A549 (cell line): Measurements from ENCODE around the gene ARHGAP26. TPM values are rescaled to one million over a fixed set of nuclear protein-coding genes. Genes with fewer than 3 reads are reported as not detected.
A peak's percentile ranks its signal among the peaks of the same experiment; 100 is the strongest.

Experiments used
- ATAC-seq, 2 experiments: fragments of 200-7000 bp in 1 of 2; fragments of >200 bp in 1 of 2; cut with Nextera tagmentation in 1 of 2; cut with Tn5 transposase in 1 of 2; 3 replicates each; pipeline versions ENCODE4 v1.8.0 to v1.9.1; 2018 to 2020; ENCODE audit warnings: mild to moderate bottlenecking in 1 of 2, moderate library complexity in 1 of 2
- CTCF ChIA-PET: fragments of 300-600 bp; sonication (Branson Sonifier 250); formaldehyde crosslinking; extraction: SDS; loops from one replicate; lab custom pipeline; 2021; ENCODE audit warnings: antibody characterized with exemption, inconsistent platforms; lab: Yijun Ruan, JAX
- POLR2A ChIA-PET: fragments of 350-600 bp; formaldehyde crosslinking; extraction: SDS; loops from one replicate; lab custom pipeline; 2021; ENCODE audit warnings: antibody characterized with exemption, inconsistent platforms; lab: Yijun Ruan, JAX
- DNase-seq, 2 experiments: peaks; one replicate each; pipeline versions ENCODE4 v3.0.0 to v3.0.0-alpha.2; 2011 to 2016; ENCODE audit warnings: low read depth in 1 of 2, low spot score in 1 of 2
- FAIRE-seq: peaks from 2 replicates; lab custom pipeline; 2011; peaks lifted over from hg19 to GRCh38; lab: Jason Lieb, UNC
- H3K27ac ChIP-seq, 2 experiments: fragments of >200 bp; sonication (Bioruptor Twin); formaldehyde crosslinking; 3 replicates each; pipeline ENCODE4 v1.5.1; 2016 to 2017
- H3K4me1 ChIP-seq: fragments of >200 bp; sonication (Bioruptor Twin); formaldehyde crosslinking; 3 replicates; pipeline ENCODE4 v1.6.1; 2016
- H3K4me2 ChIP-seq: fragments of >200 bp; sonication (Bioruptor Twin); formaldehyde crosslinking; 3 replicates; pipeline ENCODE4 v1.6.1; 2016
- H3K4me3 ChIP-seq: fragments of >200 bp; sonication (Bioruptor Twin); formaldehyde crosslinking; 3 replicates; pipeline ENCODE4 v1.5.1; 2016
- H3K9me3 ChIP-seq: fragments of >200 bp; sonication (Bioruptor Twin); formaldehyde crosslinking; 3 replicates; pipeline ENCODE4 v1.6.1; 2016
- BHLHE40 ChIP-seq: IDR thresholded peaks from 2 replicates; pipeline ENCODE4 v1.6.1; 2012; ENCODE audit warnings: low read depth, low read length, inconsistent platforms
- CBX2 ChIP-seq: fragments of 200-600 bp; sonication (generic); IDR thresholded peaks from 2 replicates; pipeline ENCODE4 v1.6.1; 2016; ENCODE audit warnings: low read depth, mild to moderate bottlenecking, borderline replicate concordance
- CBX8 ChIP-seq: fragments of 200-600 bp; sonication (generic); IDR thresholded peaks from 2 replicates; pipeline ENCODE4 v1.6.1; 2016
- CHD2 ChIP-seq: fragments of 150-350 bp; IDR thresholded peaks from 2 replicates; pipeline ENCODE4 v1.6.1; 2014; ENCODE audit warnings: low read length; ENCODE audit not compliant: partially characterized antibody
- CHD4 ChIP-seq: fragments of 200-600 bp; sonication (generic); IDR thresholded peaks from 2 replicates; pipeline ENCODE4 v1.6.1; 2016; ENCODE audit warnings: antibody characterized with exemption, mild to moderate bottlenecking, borderline replicate concordance
- EHMT2 ChIP-seq: fragments of 200-600 bp; sonication (generic); IDR thresholded peaks from 2 replicates; pipeline ENCODE4 v1.6.1; 2016; ENCODE audit warnings: antibody characterized with exemption, low read depth, mild to moderate bottlenecking, moderate library complexity
- FOSB ChIP-seq: fragments of 250-450 bp; sonication (Bioruptor Pico); IDR thresholded peaks from 2 replicates; pipeline ENCODE4 v1.5.0; 2020; ENCODE audit warnings: mild to moderate bottlenecking, moderate library complexity
- FOSL2 ChIP-seq, 2 experiments: fragments of 450-650 bp in 1 of 2; fragments of >200 bp in 1 of 2; sonication (Bioruptor Twin) in 1 of 2; formaldehyde crosslinking; IDR thresholded peaks; 2 replicates each; pipeline versions ENCODE4 v1.5.0 to v1.6.1; 2016 to 2020; ENCODE audit warnings: mild to moderate bottlenecking in 1 of 2, moderate library complexity in 1 of 2
- GATA3 ChIP-seq: IDR thresholded peaks from 2 replicates; pipeline ENCODE4 v1.6.1; 2012; ENCODE audit warnings: borderline replicate concordance
- HDAC2 ChIP-seq: fragments of 200-600 bp; sonication (generic); IDR thresholded peaks from 2 replicates; pipeline ENCODE4 v1.6.1; 2016
- HOXB13 ChIP-seq: fragments of 250-450 bp; sonication (Bioruptor Pico); IDR thresholded peaks from 2 replicates; pipeline ENCODE4 v1.5.0; 2020; ENCODE audit warnings: low read depth, mild to moderate bottlenecking, moderate library complexity
- JUNB ChIP-seq: fragments of >200 bp; sonication (Bioruptor Twin); formaldehyde crosslinking; IDR thresholded peaks from 2 replicates; pipeline ENCODE4 v1.6.1; 2016
- KDM1A ChIP-seq: fragments of 200-600 bp; sonication (generic); IDR thresholded peaks from 2 replicates; pipeline ENCODE4 v1.6.1; 2016; ENCODE audit warnings: low read depth, mild to moderate bottlenecking
- MAFK ChIP-seq: fragments of 450-650 bp; IDR thresholded peaks from 2 replicates; pipeline ENCODE4 v1.6.1; 2014; ENCODE audit not compliant: partially characterized antibody
- MAZ ChIP-seq: fragments of 150-350 bp; IDR thresholded peaks from 2 replicates; pipeline ENCODE4 v1.6.1; 2014; ENCODE audit warnings: antibody characterized with exemption, low read depth, low read length, borderline replicate concordance
- NPAS2 ChIP-seq: fragments of 250-450 bp; sonication (Bioruptor Pico); IDR thresholded peaks from 2 replicates; pipeline ENCODE4 v1.8.0; 2022; ENCODE audit warnings: mild to moderate bottlenecking, moderate library complexity, borderline replicate concordance
- POLR2A ChIP-seq: IDR thresholded peaks from 2 replicates; pipeline ENCODE4 v1.6.1; 2012; ENCODE audit warnings: mild to moderate bottlenecking, low read length
- RAD21 ChIP-seq, 2 experiments: fragments of >200 bp in 1 of 2; sonication (Bioruptor Twin) in 1 of 2; formaldehyde crosslinking in 1 of 2; IDR thresholded peaks in 1 of 2; conservative IDR thresholded peaks in 1 of 2; 2 replicates in 1 of 2; 3 replicates in 1 of 2; pipeline ENCODE4 v1.6.1; 2012 to 2018; ENCODE audit warnings: inconsistent platforms in 1 of 2
- RARB ChIP-seq: fragments of 250-450 bp; sonication (Bioruptor Pico); IDR thresholded peaks from 2 replicates; pipeline ENCODE4 v1.8.0; 2021; ENCODE audit warnings: mild to moderate bottlenecking, moderate library complexity
- RFX5 ChIP-seq: fragments of 450-650 bp; IDR thresholded peaks from 2 replicates; pipeline ENCODE4 v1.7.1; 2014; ENCODE audit warnings: antibody characterized with exemption, mild to moderate bottlenecking, moderate library complexity
- SMC3 ChIP-seq: fragments of >200 bp; sonication (Bioruptor Twin); formaldehyde crosslinking; IDR thresholded peaks from 3 replicates; pipeline ENCODE4 v1.6.1; 2018; ENCODE audit warnings: inconsistent platforms
- TP53 ChIP-seq: fragments of 250-450 bp; sonication (Bioruptor Pico); IDR thresholded peaks from 2 replicates; pipeline ENCODE4 v1.5.0; 2021; ENCODE audit warnings: mild to moderate bottlenecking, moderate library complexity
- ZC3H11A ChIP-seq: fragments of 450-650 bp; IDR thresholded peaks from 2 replicates; pipeline ENCODE4 v1.6.1; 2014; ENCODE audit warnings: antibody characterized with exemption, mild to moderate bottlenecking
- WGBS: methylation state at CpG from one replicate; pipeline ENCODE4 v1.1.6; 2017; ENCODE audit errors: missing lambda C conversion rate; 5-methylcytosine and 5-hydroxymethylcytosine counted together
- polyA plus RNA-seq, 4 experiments: library from polyadenylated mRNA; depleted of rRNA in 3 of 4; stranded (reverse); fragments of >200 nt; fragmentation: RNase III in 1 of 4; extraction: RNeasy Plus Mini Kit Qiagen cat#74134 plus additional on column Dnase treatment in 1 of 4; gene quantifications; 2 replicates in 3 of 4; 3 replicates in 1 of 4; pipeline ENCODE4 v1.2.3, GENCODE V29; 2011 to 2017
- TF ChIP-seq, protein P1 (sequence below): fragments of >200 bp; sonication (Bioruptor Twin); formaldehyde crosslinking; IDR thresholded peaks from 3 replicates; pipeline ENCODE4 v1.5.1; 2016
- TF ChIP-seq, protein P2 (sequence below): fragments of >200 bp; sonication (Bioruptor Twin); formaldehyde crosslinking; IDR thresholded peaks from 2 replicates; pipeline ENCODE4 v1.6.1; 2016
- TF ChIP-seq, protein P3 (sequence below): fragments of 200-600 bp; sonication (generic); IDR thresholded peaks from 2 replicates; pipeline ENCODE4 v1.6.1; 2016; ENCODE audit warnings: antibody characterized with exemption, mild to moderate bottlenecking, moderate library complexity
- TF ChIP-seq, protein P4 (sequence below): fragments of >200 bp; sonication (Bioruptor Twin); formaldehyde crosslinking; IDR thresholded peaks from 3 replicates; pipeline ENCODE4 v1.6.1; 2016
- TF ChIP-seq, protein P5 (sequence below): fragments of 250-450 bp; sonication (Bioruptor Pico); IDR thresholded peaks from 2 replicates; pipeline ENCODE4 v1.5.0; 2021; ENCODE audit warnings: mild to moderate bottlenecking, moderate library complexity, borderline replicate concordance

The ARHGAP26 gene
- polyA plus RNA-seq, 2 of the 4 experiments (the other 2 are of a cell fraction), result 6.6 to 19.1 TPM

DNA sequence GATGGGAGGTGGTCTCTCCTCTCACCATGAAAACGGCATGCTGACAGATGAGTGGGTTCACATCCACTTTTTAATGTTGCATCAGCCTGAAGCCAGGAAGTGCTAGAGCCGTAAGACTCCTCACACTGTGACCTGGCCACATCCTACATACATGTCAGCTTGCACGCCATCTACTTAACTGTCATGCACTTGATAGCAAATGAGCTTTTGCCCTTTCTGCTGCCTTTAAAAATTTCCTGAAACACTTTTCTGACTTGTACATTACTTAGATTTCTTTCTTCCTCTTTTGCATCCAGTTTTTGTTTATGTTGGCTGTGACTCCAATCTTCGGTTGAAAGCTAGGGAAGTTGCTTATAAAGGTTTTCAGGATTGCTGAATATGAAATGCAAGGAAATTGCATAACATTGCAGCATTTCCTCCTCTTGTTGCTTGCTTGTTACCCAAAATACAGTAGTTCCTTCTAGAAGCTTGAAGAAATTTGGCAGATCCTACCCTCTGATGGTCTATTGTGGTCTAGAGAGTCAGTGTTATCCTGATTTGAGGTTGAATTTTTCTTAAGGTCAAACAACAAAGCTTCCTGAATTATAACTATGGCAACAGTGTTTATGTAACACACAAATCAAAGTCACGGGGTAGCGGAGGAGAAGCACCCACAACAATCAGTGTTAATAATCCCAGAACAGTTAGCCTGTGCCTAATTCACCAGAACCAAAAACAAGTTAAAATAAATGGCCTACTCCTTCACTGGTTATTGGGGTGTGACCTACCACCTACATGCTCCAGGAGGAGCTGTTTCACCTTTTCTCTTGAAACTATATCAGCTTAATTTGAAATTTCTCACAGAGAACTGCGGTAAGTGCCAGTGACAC, 232.5 kb downstream of the ARHGAP26 start:
- FAIRE-seq, result no peak
- DNase-seq, result peak; percentile 55 to 57
- H3K4me1 ChIP-seq, result peaks cover 22% of the 10 kb centered on the region
- ChIA-PET POLR2A (interaction anchor here (0.6 to 1.5 kb wide), 2 partner anchors 402 to 1186 kb away, joined by 3 to 4 read pairs; no protein-coding TSS in a partner anchor), CTCF (interaction anchor here (0.6 to 4.6 kb wide), 30 partner anchors 9 to 968 kb away, joined by 3 to 21 read pairs (median 3); partner anchors contain the start of gene NR3C1)
- H3K4me3 ChIP-seq, result no peak overlapping the region
- H3K9me3 ChIP-seq, result no peaks in the 10 kb centered on the region
- peak overlapping the region; percentile 52 to 62 for H3K27ac ChIP-seq
- TF ChIP-seq, protein P1, sequence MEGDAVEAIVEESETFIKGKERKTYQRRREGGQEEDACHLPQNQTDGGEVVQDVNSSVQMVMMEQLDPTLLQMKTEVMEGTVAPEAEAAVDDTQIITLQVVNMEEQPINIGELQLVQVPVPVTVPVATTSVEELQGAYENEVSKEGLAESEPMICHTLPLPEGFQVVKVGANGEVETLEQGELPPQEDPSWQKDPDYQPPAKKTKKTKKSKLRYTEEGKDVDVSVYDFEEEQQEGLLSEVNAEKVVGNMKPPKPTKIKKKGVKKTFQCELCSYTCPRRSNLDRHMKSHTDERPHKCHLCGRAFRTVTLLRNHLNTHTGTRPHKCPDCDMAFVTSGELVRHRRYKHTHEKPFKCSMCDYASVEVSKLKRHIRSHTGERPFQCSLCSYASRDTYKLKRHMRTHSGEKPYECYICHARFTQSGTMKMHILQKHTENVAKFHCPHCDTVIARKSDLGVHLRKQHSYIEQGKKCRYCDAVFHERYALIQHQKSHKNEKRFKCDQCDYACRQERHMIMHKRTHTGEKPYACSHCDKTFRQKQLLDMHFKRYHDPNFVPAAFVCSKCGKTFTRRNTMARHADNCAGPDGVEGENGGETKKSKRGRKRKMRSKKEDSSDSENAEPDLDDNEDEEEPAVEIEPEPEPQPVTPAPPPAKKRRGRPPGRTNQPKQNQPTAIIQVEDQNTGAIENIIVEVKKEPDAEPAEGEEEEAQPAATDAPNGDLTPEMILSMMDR, result peak; percentile 56
- TF ChIP-seq, protein P2, sequence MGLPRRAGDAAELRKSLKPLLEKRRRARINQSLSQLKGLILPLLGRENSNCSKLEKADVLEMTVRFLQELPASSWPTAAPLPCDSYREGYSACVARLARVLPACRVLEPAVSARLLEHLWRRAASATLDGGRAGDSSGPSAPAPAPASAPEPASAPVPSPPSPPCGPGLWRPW, result no peak
- TF ChIP-seq SMC3 (peak; percentile 80), RARB (CRISPR knock-in tag) (no peak), BHLHE40 (no peak), MAFK (no peak), MAZ (no peak), GATA3 (no peak), CHD2 (no peak), RAD21 (conservative IDR thresholded peaks at IDR 0.05 in 1 of 2, IDR thresholded peaks at IDR 0.05 in 1 of 2) (peak; percentile 77 to 83), TP53 (CRISPR knock-in tag) (no peak), CHD4 (no peak), CBX2 (no peak), FOSB (no peak), FOSL2 (IDR thresholded peaks at IDR 0.05) (no peak), FOSL2 (CRISPR knock-in tag; IDR thresholded peaks at IDR 0.05) (no peak)
- WGBS, result 68% methylated on average over 7 of the region's 7 CpGs
- H3K4me2 ChIP-seq, result peak overlapping the region; percentile 57
- peak; percentile 75 to 86; a peak in 4 of 6 replicates for ATAC-seq

DNA sequence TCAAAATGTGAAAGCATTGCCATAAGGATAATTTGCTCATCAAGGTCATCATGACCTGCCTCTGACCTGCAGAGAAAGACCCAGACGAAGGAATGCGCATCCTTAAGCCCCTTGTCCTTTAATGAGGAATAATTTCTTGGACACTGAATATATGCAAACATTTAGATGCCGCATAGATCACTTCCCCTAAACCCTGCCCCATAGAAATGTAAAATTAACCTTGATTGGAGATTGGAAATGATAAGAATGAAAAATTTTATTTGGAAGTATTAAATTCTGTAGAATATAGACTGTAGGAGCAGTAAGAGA, 233.1 kb downstream of the ARHGAP26 start:
- WGBS, result 96% methylated on average over 3 of the region's 3 CpGs
- H3K4me2 ChIP-seq, result peak overlapping the region; percentile 57; the same call in 1 of the 3 replicates
- H3K27ac ChIP-seq, result peak overlapping the region; percentile 52 to 62; a peak in 5 of 6 replicates
- ChIA-PET CTCF (interaction anchor here (0.6 to 4.6 kb wide), 29 partner anchors 8 to 1195 kb away, joined by 3 to 21 read pairs (median 4); partner anchors contain the start of gene NR3C1), POLR2A (interaction anchor here (0.6 to 1.5 kb wide), 2 partner anchors 401 to 1186 kb away, joined by 3 to 4 read pairs; no protein-coding TSS in a partner anchor)
- FAIRE-seq (no peak), DNase-seq (no peak), ATAC-seq (no peak)
- H3K4me3 ChIP-seq, result no peak overlapping the region
- H3K9me3 ChIP-seq, result no peaks in the 10 kb centered on the region
- peaks cover 22% of the 10 kb centered on the region for H3K4me1 ChIP-seq
- TF ChIP-seq NPAS2 (no peak), JUNB (no peak), HOXB13 (CRISPR knock-in tag) (no peak), HDAC2 (no peak), RFX5 (no peak), KDM1A (no peak), CBX8 (no peak), EHMT2 (no peak), POLR2A (no peak), ZC3H11A (no peak), SMC3 (no peak; the same call in 2 of the 3 replicates), MAFK (no peak)
- TF ChIP-seq, protein P3, sequence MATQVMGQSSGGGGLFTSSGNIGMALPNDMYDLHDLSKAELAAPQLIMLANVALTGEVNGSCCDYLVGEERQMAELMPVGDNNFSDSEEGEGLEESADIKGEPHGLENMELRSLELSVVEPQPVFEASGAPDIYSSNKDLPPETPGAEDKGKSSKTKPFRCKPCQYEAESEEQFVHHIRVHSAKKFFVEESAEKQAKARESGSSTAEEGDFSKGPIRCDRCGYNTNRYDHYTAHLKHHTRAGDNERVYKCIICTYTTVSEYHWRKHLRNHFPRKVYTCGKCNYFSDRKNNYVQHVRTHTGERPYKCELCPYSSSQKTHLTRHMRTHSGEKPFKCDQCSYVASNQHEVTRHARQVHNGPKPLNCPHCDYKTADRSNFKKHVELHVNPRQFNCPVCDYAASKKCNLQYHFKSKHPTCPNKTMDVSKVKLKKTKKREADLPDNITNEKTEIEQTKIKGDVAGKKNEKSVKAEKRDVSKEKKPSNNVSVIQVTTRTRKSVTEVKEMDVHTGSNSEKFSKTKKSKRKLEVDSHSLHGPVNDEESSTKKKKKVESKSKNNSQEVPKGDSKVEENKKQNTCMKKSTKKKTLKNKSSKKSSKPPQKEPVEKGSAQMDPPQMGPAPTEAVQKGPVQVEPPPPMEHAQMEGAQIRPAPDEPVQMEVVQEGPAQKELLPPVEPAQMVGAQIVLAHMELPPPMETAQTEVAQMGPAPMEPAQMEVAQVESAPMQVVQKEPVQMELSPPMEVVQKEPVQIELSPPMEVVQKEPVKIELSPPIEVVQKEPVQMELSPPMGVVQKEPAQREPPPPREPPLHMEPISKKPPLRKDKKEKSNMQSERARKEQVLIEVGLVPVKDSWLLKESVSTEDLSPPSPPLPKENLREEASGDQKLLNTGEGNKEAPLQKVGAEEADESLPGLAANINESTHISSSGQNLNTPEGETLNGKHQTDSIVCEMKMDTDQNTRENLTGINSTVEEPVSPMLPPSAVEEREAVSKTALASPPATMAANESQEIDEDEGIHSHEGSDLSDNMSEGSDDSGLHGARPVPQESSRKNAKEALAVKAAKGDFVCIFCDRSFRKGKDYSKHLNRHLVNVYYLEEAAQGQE, result no peak
- TF ChIP-seq, protein P2, result no peak
- TF ChIP-seq, protein P4, sequence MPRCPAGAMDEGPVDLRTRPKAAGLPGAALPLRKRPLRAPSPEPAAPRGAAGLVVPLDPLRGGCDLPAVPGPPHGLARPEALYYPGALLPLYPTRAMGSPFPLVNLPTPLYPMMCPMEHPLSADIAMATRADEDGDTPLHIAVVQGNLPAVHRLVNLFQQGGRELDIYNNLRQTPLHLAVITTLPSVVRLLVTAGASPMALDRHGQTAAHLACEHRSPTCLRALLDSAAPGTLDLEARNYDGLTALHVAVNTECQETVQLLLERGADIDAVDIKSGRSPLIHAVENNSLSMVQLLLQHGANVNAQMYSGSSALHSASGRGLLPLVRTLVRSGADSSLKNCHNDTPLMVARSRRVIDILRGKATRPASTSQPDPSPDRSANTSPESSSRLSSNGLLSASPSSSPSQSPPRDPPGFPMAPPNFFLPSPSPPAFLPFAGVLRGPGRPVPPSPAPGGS, result no peak
- TF ChIP-seq, protein P5, sequence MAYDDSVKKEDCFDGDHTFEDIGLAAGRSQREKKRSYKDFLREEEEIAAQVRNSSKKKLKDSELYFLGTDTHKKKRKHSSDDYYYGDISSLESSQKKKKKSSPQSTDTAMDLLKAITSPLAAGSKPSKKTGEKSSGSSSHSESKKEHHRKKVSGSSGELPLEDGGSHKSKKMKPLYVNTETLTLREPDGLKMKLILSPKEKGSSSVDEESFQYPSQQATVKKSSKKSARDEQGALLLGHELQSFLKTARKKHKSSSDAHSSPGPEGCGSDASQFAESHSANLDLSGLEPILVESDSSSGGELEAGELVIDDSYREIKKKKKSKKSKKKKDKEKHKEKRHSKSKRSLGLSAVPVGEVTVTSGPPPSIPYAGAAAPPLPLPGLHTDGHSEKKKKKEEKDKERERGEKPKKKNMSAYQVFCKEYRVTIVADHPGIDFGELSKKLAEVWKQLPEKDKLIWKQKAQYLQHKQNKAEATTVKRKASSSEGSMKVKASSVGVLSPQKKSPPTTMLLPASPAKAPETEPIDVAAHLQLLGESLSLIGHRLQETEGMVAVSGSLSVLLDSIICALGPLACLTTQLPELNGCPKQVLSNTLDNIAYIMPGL, result no peak
